Neural progenitor cell (in vitro differentiated cells): ENCODE measurements around the gene SRP14. TPM values are rescaled to one million over a fixed set of nuclear protein-coding genes. Genes with fewer than 3 reads are reported as not detected.
A peak's percentile ranks its signal among the peaks of the same experiment; 100 is the strongest.

ENCODE experiments used
- DNase-seq: peaks from one replicate; pipeline ENCODE4 v3.0.0-alpha.2; 2016; ENCODE audit warnings: low spot score
- H2AFZ ChIP-seq: fragments of 200-600 bp; sonication (generic); replicated peaks from 2 replicates; pipeline ENCODE4 v1.6.1; 2016; ENCODE audit warnings: antibody characterized with exemption
- H3F3A ChIP-seq: fragments of 200-600 bp; sonication (generic); 2 replicates; pipeline ENCODE4 v1.6.1; 2016; ENCODE audit warnings: antibody characterized with exemption, low read depth
- H3K27ac ChIP-seq: fragments of 200-600 bp; sonication (generic); 2 replicates; pipeline ENCODE4 v1.5.1; 2016; ENCODE audit warnings: mild to moderate bottlenecking
- H3K27me3 ChIP-seq: fragments of 200-600 bp; sonication (generic); 2 replicates; pipeline ENCODE4 v1.6.1; 2016; ENCODE audit warnings: mild to moderate bottlenecking, moderate library complexity
- H3K36me3 ChIP-seq: fragments of 200-600 bp; sonication (generic); 2 replicates; pipeline ENCODE4 v1.5.1; 2016
- H3K4me1 ChIP-seq: fragments of 200-600 bp; sonication (generic); 2 replicates; pipeline ENCODE4 v1.6.1; 2016; ENCODE audit warnings: mixed run types
- H3K4me2 ChIP-seq: fragments of 200-600 bp; sonication (generic); 2 replicates; pipeline ENCODE4 v1.6.1; 2016
- H3K4me3 ChIP-seq: fragments of 200-600 bp; sonication (generic); 2 replicates; pipeline ENCODE4 v1.5.1; 2016
- H3K79me2 ChIP-seq: fragments of 200-600 bp; sonication (generic); 2 replicates; pipeline ENCODE4 v1.6.1; 2016; ENCODE audit warnings: low read depth
- H3K9ac ChIP-seq: fragments of 200-600 bp; sonication (generic); 2 replicates; pipeline ENCODE4 v1.6.1; 2016
- H3K9me3 ChIP-seq: fragments of 200-600 bp; sonication (generic); 2 replicates; pipeline ENCODE4 v1.5.1; 2016; ENCODE audit warnings: low read depth
- H4K20me1 ChIP-seq: fragments of 200-600 bp; sonication (generic); 2 replicates; pipeline ENCODE4 v1.6.1; 2016; ENCODE audit warnings: low read depth
- H3K27ac Mint-ChIP-seq: 3 replicates; pipeline ENCODE4 v1.8.0; 2021; ENCODE audit warnings: mixed read lengths
- H3K27me3 Mint-ChIP-seq: 2 replicates; pipeline ENCODE4 v1.8.0; 2022; ENCODE audit warnings: low read depth, mild to moderate bottlenecking, inconsistent platforms, moderate library complexity, mixed read lengths; ENCODE audit not compliant: insufficient read depth
- H3K36me3 Mint-ChIP-seq: 3 replicates; pipeline ENCODE4 v1.8.0; 2021; ENCODE audit warnings: mixed read lengths
- H3K4me1 Mint-ChIP-seq: 3 replicates; pipeline ENCODE4 v1.8.0; 2021; ENCODE audit warnings: mixed read lengths
- H3K4me3 Mint-ChIP-seq: 3 replicates; pipeline ENCODE4 v1.8.0; 2021; ENCODE audit warnings: mild to moderate bottlenecking, moderate library complexity, mixed read lengths
- H3K9me3 Mint-ChIP-seq: 3 replicates; pipeline ENCODE4 v1.8.0; 2020; ENCODE audit warnings: mixed read lengths
- EZH2 ChIP-seq: fragments of 200-600 bp; sonication (generic); IDR thresholded peaks from 2 replicates; pipeline ENCODE4 v1.6.1; 2017; ENCODE audit warnings: antibody characterized with exemption, mild to moderate bottlenecking, moderate library complexity
- EZH2phosphoT487 ChIP-seq: fragments of 200-600 bp; sonication (generic); IDR thresholded peaks from 2 replicates; pipeline ENCODE4 v1.6.1; 2017; ENCODE audit warnings: antibody characterized with exemption
- total RNA-seq: library from RNA; depleted of rRNA; stranded (reverse); fragments of >200 nt; gene quantifications from 2 replicates; pipeline ENCODE4 v1.2.3, GENCODE V29; 2015; ENCODE audit warnings: low replicate concordance
- TF ChIP-seq, protein P1 (sequence below): fragments of 200-600 bp; sonication (generic); IDR thresholded peaks from 2 replicates; pipeline ENCODE4 v1.5.1; 2017; ENCODE audit warnings: antibody characterized with exemption, mild to moderate bottlenecking

SRP14 gene
- total RNA-seq, 1 donor from 2014 or later = 461 TPM

DNA sequence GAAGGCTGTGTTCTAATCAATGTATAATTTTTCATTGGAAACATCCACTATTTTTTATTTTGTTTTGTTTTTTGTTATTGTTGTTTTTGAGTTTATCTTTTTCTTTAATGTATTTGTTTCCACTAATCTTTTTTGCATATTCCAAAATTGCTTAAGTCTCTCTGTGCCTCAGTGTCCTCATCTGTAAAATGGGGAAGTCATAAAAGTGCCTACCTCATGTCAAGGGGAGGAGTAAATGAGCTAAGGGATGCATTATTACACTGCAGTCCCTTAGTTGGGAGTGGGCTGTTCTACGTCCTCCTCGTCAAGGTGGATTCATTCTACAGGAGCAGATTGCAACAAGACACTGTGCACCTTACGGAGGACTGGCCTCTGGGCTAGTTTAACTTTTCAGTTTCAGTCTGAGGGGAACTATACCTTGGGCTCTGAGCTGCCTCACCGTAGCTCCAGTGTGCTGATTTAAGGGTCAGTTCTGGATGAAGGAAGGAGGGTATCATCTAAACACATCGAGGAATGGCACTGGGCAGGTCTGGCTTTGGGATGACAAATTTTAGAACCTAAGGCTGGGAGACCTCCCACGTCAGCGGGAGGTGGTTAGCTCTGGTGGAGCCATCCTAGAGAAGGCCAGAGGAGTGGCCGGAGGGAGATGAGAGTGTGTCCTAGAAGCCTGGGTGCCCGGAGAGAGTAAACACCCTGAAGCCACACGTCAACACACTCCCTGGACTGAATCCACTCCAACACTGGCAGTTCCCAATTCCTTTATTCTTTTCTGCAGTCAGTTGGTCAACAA lies 5.1 kb upstream of the SRP14 start:
- H2AFZ ChIP-seq = no peak overlapping the region
- H3K4me1 ChIP-seq = peaks cover 3% of the 10 kb centered on the region
- Mint-ChIP-seq H3K36me3 (no peaks in the 10 kb centered on the region), H3K9me3 (no peaks in the 10 kb centered on the region), H3K27me3 (peaks cover 13% of the 10 kb centered on the region), H3K4me3 (peak overlapping the region; percentile 68), H3K4me1 (peaks cover 39% of the 10 kb centered on the region), H3K27ac (no peak overlapping the region)
- H4K20me1 ChIP-seq = no peaks in the 10 kb centered on the region
- H3K9ac ChIP-seq = no peak overlapping the region
- no peaks in the 10 kb centered on the region for H3K9me3 ChIP-seq
- H3K27me3 ChIP-seq = no peaks in the 10 kb centered on the region
- peaks cover 8% of the 10 kb centered on the region for H3F3A ChIP-seq
- no peak for TF ChIP-seq EZH2phosphoT487
- TF ChIP-seq EZH2 = no peak
- TF ChIP-seq, protein P1, sequence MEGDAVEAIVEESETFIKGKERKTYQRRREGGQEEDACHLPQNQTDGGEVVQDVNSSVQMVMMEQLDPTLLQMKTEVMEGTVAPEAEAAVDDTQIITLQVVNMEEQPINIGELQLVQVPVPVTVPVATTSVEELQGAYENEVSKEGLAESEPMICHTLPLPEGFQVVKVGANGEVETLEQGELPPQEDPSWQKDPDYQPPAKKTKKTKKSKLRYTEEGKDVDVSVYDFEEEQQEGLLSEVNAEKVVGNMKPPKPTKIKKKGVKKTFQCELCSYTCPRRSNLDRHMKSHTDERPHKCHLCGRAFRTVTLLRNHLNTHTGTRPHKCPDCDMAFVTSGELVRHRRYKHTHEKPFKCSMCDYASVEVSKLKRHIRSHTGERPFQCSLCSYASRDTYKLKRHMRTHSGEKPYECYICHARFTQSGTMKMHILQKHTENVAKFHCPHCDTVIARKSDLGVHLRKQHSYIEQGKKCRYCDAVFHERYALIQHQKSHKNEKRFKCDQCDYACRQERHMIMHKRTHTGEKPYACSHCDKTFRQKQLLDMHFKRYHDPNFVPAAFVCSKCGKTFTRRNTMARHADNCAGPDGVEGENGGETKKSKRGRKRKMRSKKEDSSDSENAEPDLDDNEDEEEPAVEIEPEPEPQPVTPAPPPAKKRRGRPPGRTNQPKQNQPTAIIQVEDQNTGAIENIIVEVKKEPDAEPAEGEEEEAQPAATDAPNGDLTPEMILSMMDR = no peak
- H3K4me2 ChIP-seq = no peak overlapping the region
- H3K36me3 ChIP-seq = no peaks in the 10 kb centered on the region
- DNase-seq = no peak
- H3K4me3 ChIP-seq = no peak overlapping the region
- no peaks in the 10 kb centered on the region for H3K79me2 ChIP-seq
- no peak overlapping the region for H3K27ac ChIP-seq

- Histone ChIP-seq H3K36me3 (no peaks in the 10 kb centered on the region), H3K27me3 (no peaks in the 10 kb centered on the region), H3K79me2 (peaks cover 11% of the 10 kb centered on the region), H3K4me1 (peaks cover 6% of the 10 kb centered on the region), H3K4me2 (no peak overlapping the region), H3K9ac (no peak overlapping the region), H3K27ac (no peak overlapping the region), H3F3A (peaks cover 14% of the 10 kb centered on the region), H3K4me3 (no peak overlapping the region), H2AFZ (no peak overlapping the region), H4K20me1 (peaks cover 4% of the 10 kb centered on the region), H3K9me3 (no peaks in the 10 kb centered on the region)
- no peak for DNase-seq
- TF ChIP-seq, protein P1 = no peak
- TF ChIP-seq EZH2 (no peak), EZH2phosphoT487 (no peak)
- H3K27ac Mint-ChIP-seq = no peak overlapping the region
- H3K9me3 Mint-ChIP-seq = no peaks in the 10 kb centered on the region
- H3K4me3 Mint-ChIP-seq = no peak overlapping the region
- H3K36me3 Mint-ChIP-seq = no peaks in the 10 kb centered on the region
- H3K27me3 Mint-ChIP-seq = peaks cover 15% of the 10 kb centered on the region
- H3K4me1 Mint-ChIP-seq = peaks cover 38% of the 10 kb centered on the region
These were observed 3.9 kb upstream of the SRP14 start for GRCh38 chr15:40042791-40043320.

GRCh38 chr15:40040770-40041169 lies 1.8 kb upstream of the SRP14 start:
- Histone ChIP-seq H3K4me2 (no peak overlapping the region), H3K9ac (no peak overlapping the region), H3K9me3 (no peaks in the 10 kb centered on the region), H2AFZ (no peak overlapping the region), H3K79me2 (peaks cover 27% of the 10 kb centered on the region), H4K20me1 (peaks cover 11% of the 10 kb centered on the region), H3K4me3 (no peak overlapping the region), H3K27me3 (no peaks in the 10 kb centered on the region), H3K36me3 (peaks cover 7% of the 10 kb centered on the region), H3F3A (peaks cover 14% of the 10 kb centered on the region), H3K4me1 (peaks cover 9% of the 10 kb centered on the region), H3K27ac (no peak overlapping the region)
- H3K27ac Mint-ChIP-seq = no peak overlapping the region
- DNase-seq = no peak
- TF ChIP-seq EZH2 (no peak), EZH2phosphoT487 (no peak)
- TF ChIP-seq, protein P1 = no peak
- peaks cover 10% of the 10 kb centered on the region for H3K36me3 Mint-ChIP-seq
- peaks cover 11% of the 10 kb centered on the region for H3K27me3 Mint-ChIP-seq
- H3K4me3 Mint-ChIP-seq = no peak overlapping the region
- H3K9me3 Mint-ChIP-seq = no peaks in the 10 kb centered on the region
- H3K4me1 Mint-ChIP-seq = peaks cover 32% of the 10 kb centered on the region
